Urinary bladder (tissue), 4 donors: ENCODE results near the gene TIMM22. TPM values are rescaled to one million over a fixed set of nuclear protein-coding genes. Genes with fewer than 3 reads are reported as not detected.
"Not testable (repeated sequence)": the region's sequence is repeated elsewhere in the genome, so short reads cannot be mapped to it uniquely, and the experiment has no call there.

ENCODE experiments used
- DNase-seq: peaks from one replicate; pipeline ENCODE4 v3.0.0-alpha.2; 2015; ENCODE audit errors: extremely low spot score
- H3K27ac ChIP-seq: one replicate; pipeline ENCODE4 v1.5.1; 2013; ENCODE audit warnings: low read depth, mild to moderate bottlenecking, moderate library complexity
- H3K36me3 ChIP-seq: one replicate; pipeline ENCODE4 v1.6.1; 2013; ENCODE audit warnings: mild to moderate bottlenecking, moderate library complexity; ENCODE audit not compliant: insufficient read depth
- H3K4me1 ChIP-seq: one replicate; pipeline ENCODE4 v1.6.1; 2013; ENCODE audit warnings: mild to moderate bottlenecking, moderate library complexity; ENCODE audit not compliant: insufficient read depth
- H3K4me3 ChIP-seq: one replicate; pipeline ENCODE4 v1.5.1; 2013; ENCODE audit warnings: low read depth, low read length
- WGBS: extraction: QIAGEN DNeasy Blood & Tissue Kit; methylation state at CpG from one replicate; pipeline ENCODE4 v1.1.7; 2013; 5-methylcytosine and 5-hydroxymethylcytosine counted together
- polyA plus RNA-seq: library from polyadenylated mRNA; stranded (reverse); fragments of 200-250 nt; gene quantifications from one replicate; pipeline ENCODE4 v1.2.3, GENCODE V29; 2013
- total RNA-seq: library from RNA; depleted of rRNA; stranded (reverse); fragments of >200 nt; gene quantifications from one replicate; pipeline ENCODE4 v1.2.3, GENCODE V29; 2014
- donor health status: healthy with polysubstance abuse.
- donor health status: healthy.

The TIMM22 gene
- total and polyA plus RNA-seq, 2 donors: 9.3 to 11.3 TPM

GRCh38 chr17:979212-979538 lies 17.8 kb upstream of the TIMM22 start:
- no peaks in the 10 kb centered on the region for H3K36me3 ChIP-seq
- H3K27ac ChIP-seq: peak overlapping the region; percentile 60
- no peaks in the 10 kb centered on the region for H3K4me1 ChIP-seq
- H3K4me3 ChIP-seq: peak overlapping the region; percentile 98
- DNase-seq: no peak
- WGBS: under 1% methylated on average over 42 of the region's 42 CpGs

DNA sequence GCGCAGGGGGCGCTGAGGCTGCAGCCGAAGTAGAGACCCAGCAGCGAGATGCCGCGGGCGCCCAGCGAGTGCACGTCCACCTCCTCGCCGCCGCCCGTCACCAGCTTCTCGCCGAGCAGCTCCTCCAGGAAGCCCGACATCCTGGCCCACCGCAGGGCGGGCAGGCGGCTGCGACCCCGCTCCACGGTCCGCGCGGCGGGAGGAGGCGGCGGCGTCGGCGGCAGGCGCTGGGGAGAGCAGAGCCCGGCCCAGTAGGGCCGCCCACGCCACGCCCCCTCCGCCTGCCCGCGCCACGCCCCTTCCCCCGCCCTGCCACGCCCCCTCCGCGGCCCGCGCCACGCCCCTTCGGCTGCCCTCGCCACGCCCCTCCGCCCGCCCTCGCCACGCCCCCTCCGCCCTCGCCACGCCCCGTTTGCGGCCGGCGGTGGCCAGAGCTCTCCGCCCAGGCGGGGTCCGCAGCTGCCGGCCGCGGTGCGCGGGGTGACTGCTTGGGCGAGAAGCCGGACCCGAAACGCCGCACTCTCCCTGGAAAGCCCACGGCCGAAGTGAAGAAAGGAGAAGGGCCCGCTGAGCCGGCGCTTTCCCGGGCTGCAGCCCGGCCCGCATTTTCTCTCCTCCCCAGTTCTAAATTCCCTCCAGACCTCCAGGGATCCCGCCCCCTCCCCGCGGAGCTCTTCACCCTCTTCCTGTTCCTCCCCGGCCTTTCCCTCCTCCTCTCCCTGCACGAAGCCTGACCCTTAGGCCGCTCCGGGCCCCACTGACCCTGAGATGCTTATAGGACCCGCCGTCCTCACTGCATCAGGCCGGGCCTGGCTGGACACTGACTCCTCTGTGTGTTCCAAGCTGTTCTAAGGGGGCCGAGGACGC lies 17.2 kb upstream of the TIMM22 start, which contains the start of gene NXN:
Gene NXN (minus strand): TSS at position 238 of the 867 bp plus-strand sequence.
- Histone ChIP-seq H3K36me3 (no peaks in the 10 kb centered on the region), H3K4me1 (no peaks in the 10 kb centered on the region), H3K27ac (peak within 1 kb of the TSS; percentile 60), H3K4me3 (peak within 1 kb of the TSS; percentile 98)
- no peak for DNase-seq
- under 1% methylated on average over 89 of the region's 94 CpGs for WGBS

DNA sequence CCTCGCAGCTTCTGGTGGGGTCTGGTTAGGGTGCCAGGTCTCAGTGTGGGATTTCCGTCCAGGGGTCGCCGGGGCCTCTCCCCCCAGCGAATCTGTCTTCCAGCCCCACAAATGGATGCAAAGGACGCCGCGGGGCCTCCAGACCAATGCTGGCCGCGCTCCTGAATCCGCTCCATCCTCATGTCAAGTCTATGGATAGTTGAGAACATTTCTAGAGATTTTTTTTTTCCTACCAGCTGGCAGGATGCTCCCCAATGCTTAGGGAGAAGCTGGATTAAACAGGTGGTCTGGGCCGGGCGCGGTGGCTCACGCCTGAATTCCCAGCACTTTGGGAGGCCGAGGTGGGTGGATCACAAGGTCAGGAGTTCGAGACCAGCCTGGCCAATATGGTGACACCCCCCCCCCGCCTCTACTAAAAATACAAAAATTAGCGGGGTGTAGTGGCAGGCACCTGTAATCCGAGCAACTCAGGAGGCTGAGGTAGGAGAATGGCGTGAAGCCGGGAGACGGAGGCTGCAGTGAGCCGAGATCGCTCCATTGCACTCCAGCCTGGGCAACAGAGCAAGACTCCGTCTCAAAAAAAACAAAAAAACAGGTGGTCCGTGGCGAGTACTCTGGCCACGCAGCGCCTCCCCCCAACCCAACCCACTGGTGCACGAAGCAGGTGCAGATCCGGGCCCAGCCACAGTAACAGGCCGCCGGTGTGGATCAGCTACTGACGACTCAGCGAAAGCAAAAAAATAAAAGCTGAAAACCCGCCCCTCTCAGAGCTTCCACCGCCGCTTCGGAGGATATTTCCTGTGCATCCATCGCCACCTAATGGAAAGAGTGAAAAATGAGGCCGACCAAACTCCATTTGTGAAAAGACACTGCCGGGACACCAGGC lies 16.3 kb upstream of the TIMM22 start:
- Histone ChIP-seq H3K36me3 (no peaks in the 10 kb centered on the region), H3K4me3 (peak overlapping the region; percentile 98), H3K4me1 (no peaks in the 10 kb centered on the region), H3K27ac (no peak overlapping the region)
- DNase-seq: peak; percentile 83
- WGBS: 33% methylated on average over 43 of the region's 43 CpGs

DNA sequence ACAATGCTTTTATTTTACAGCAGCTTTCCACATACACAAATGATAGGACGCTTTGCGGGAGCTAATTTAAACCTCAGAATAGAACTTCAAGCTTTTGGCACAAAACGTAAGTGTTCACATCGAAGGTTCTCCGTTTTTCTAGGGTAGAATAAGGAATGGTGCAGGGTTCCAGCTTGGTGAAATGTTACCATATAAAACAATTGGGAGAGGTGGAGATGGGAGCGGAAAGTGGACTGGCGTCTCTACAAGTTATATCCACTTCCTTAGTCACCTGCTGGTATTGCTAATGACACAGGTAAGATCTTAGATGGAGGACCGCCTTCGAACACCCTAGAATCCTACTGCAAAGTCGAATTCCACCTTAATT lies 15.7 kb upstream of the TIMM22 start:
- Histone ChIP-seq H3K27ac (no peak overlapping the region), H3K4me3 (no peak overlapping the region), H3K4me1 (no peaks in the 10 kb centered on the region), H3K36me3 (no peaks in the 10 kb centered on the region)
- no peak for DNase-seq
- WGBS: 40% methylated on average over 10 of the region's 10 CpGs

- no peak for DNase-seq
- Histone ChIP-seq H3K27ac (no peak overlapping the region), H3K4me1 (no peaks in the 10 kb centered on the region), H3K36me3 (no peaks in the 10 kb centered on the region), H3K4me3 (no peak overlapping the region)
- 35% methylated on average over 3 of the region's 3 CpGs for WGBS
Measured at GRCh38 chr17:983921-984320, 13.0 kb upstream of the TIMM22 start.

DNA sequence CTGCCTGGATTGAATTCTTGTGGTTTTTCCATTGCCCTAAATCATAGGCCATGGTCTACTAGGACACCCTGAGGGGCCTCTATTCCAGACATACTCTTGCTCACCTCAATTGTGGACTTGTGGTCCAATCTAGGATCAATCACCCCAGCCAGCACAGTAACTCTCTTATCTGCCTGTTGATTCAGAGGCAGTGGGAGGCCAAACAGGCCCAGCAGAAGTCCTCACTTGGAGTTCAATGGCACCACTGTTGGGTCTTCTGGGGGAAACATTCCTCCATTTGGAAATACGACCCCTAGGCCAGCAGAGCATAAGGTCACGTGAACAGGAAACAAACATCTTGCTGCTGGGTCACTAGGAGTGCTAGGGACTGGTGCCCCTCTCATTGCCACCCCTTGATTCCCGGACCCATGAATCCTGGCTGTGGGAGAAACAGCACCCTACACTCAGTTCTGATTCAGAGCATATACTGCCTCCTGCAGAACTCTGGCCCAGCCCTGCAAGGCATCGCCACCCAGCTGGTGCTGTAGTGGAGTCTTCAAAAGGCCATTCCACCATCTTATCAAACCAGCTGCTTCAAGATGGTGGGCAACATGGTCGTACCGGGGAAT lies 10.5 kb upstream of the TIMM22 start:
- Histone ChIP-seq H3K27ac (no peak overlapping the region), H3K4me1 (no peaks in the 10 kb centered on the region), H3K36me3 (no peaks in the 10 kb centered on the region), H3K4me3 (no peak overlapping the region)
- DNase-seq: no peak
- WGBS: 88% methylated on average over 6 of the region's 6 CpGs

GRCh38 chr17:987931-988330 lies 9.0 kb upstream of the TIMM22 start:
- Histone ChIP-seq H3K4me3 (no peak overlapping the region), H3K27ac (no peak overlapping the region), H3K4me1 (no peaks in the 10 kb centered on the region), H3K36me3 (no peaks in the 10 kb centered on the region)
- DNase-seq: no peak
- WGBS: 93% methylated on average over 15 of the region's 15 CpGs

- Histone ChIP-seq H3K36me3 (no peaks in the 10 kb centered on the region), H3K4me1 (no peaks in the 10 kb centered on the region), H3K27ac (no peak overlapping the region), H3K4me3 (no peak overlapping the region)
- 87% methylated on average over 11 of the region's 11 CpGs for whole genome bisulfite sequencing
- no peak for DNase-seq
Measured at GRCh38 chr17:988561-988960, 8.4 kb upstream of the TIMM22 start.

- Histone ChIP-seq H3K36me3 (no peaks in the 10 kb centered on the region), H3K4me1 (no peaks in the 10 kb centered on the region), H3K4me3 (no peak overlapping the region), H3K27ac (no peak overlapping the region)
- DNase-seq: no peak
- WGBS: 47% methylated on average over 13 of the region's 13 CpGs
Measured at GRCh38 chr17:992933-993332, 4.0 kb upstream of the TIMM22 start.

- DNase-seq, H3K4me1 ChIP-seq, H3K36me3 ChIP-seq, H3K4me3 ChIP-seq, H3K27ac ChIP-seq: not testable (repeated sequence)
- 88% methylated on average over 8 of the region's 8 CpGs for WGBS
Measured at GRCh38 chr17:995324-995723, 1.6 kb upstream of the TIMM22 start.

DNA sequence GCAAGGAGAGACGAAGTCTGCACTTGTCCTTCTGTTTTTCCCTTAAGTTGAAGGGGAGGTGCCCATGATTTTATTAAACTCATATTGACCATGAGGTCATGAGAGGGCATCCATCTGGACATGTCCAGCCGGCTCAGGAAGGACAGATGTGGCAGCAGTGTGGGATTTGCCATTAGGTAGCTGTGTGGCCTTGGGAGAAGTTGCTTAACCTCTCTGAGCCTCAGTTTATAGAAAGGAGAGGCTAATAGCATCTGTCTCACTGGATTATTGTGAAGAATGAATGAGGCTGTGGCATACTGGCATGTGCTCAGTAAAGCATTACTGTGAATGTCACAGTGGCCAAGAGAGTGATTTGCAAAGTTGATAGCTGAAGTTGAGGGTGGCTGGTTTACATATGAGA lies 1.2 kb downstream of the TIMM22 start:
- WGBS: 39% methylated on average over 2 of the region's 2 CpGs
- Histone ChIP-seq H3K4me3 (no peak overlapping the region), H3K4me1 (no peaks in the 10 kb centered on the region), H3K27ac (no peak overlapping the region), H3K36me3 (no peaks in the 10 kb centered on the region)
- DNase-seq: no peak

GRCh38 chr17:1000597-1001461 lies 3.9 kb downstream of the TIMM22 start:
- 29% methylated on average over 15 of the region's 15 CpGs for WGBS
- Histone ChIP-seq H3K36me3 (no peaks in the 10 kb centered on the region), H3K4me3 (no peak overlapping the region), H3K4me1 (no peaks in the 10 kb centered on the region), H3K27ac (no peak overlapping the region)
- DNase-seq: no peak
